Choroid plexus epithelial cell (primary cell): ENCODE results near the gene DHX9.
A peak's percentile ranks its signal among the peaks of the same experiment; 100 is the strongest.

ENCODE experiments used
- DNase-seq: peaks from one replicate; pipeline ENCODE4 v3.0.0-alpha.2; 2010; ENCODE audit warnings: low read depth
- H3K4me3 ChIP-seq: 2 replicates; pipeline ENCODE4 v1.5.1; 2011; ENCODE audit warnings: low read depth, mild to moderate bottlenecking, control low read depth, low read length, moderate library complexity
- CTCF ChIP-seq: conservative IDR thresholded peaks from 2 replicates; pipeline ENCODE4 v1.5.1; 2011; ENCODE audit warnings: low read depth, mild to moderate bottlenecking, control low read depth, inconsistent platforms, low read length, moderate library complexity

Gene DHX9

GRCh38 chr1:182839209-182840066 is at the start of gene DHX9:
TSS of gene DHX9 (plus strand) at chr1:182839347. CDS start at chr1:182842567, 3,220 bp downstream.
- TF ChIP-seq CTCF: peak; percentile 27

GRCh38 chr1:182791281-182792179 is 47.6 kb upstream of the DHX9 start:
- no peak for TF ChIP-seq CTCF
- DNase-seq: no peak
- no peak overlapping the region for H3K4me3 ChIP-seq

More at GRCh38 chr1:182839209-182840066, at the start of gene DHX9:
- DNase-seq: peak; percentile 91
- H3K4me3 ChIP-seq: peak within 1 kb of the TSS; percentile 94

GRCh38 chr1:182794091-182794490 is 45.1 kb upstream of the DHX9 start:
- H3K4me3 ChIP-seq: no peak overlapping the region
- no peak for DNase-seq
- no peak for TF ChIP-seq CTCF

- H3K4me3 ChIP-seq: no peak overlapping the region
- TF ChIP-seq CTCF: no peak
- no peak for DNase-seq
These were observed 44.4 kb upstream of the DHX9 start for GRCh38 chr1:182794676-182795201.

- peak; percentile 33 for DNase-seq
- TF ChIP-seq CTCF: no peak
- H3K4me3 ChIP-seq: no peak overlapping the region
These were observed 43.5 kb upstream of the DHX9 start for GRCh38 chr1:182795563-182796228.

GRCh38 chr1:182802006-182802803 is 36.9 kb upstream of the DHX9 start:
- no peak for TF ChIP-seq CTCF
- DNase-seq: no peak
- no peak overlapping the region for H3K4me3 ChIP-seq
